GM23338 (cell line): ENCODE measurements around the gene ZNF594.

Source experiments
- CREB1 ChIP-seq: fragments of 250-450 bp; sonication (Bioruptor Pico); IDR thresholded peaks from 2 replicates; pipeline ENCODE4 v1.5.0; 2020; ENCODE audit warnings: low read depth, mild to moderate bottlenecking, moderate library complexity
- EZH2 ChIP-seq: fragments of 200-600 bp; sonication (generic); IDR thresholded peaks from one replicate; pipeline ENCODE4 v1.8.0; 2017; ENCODE audit warnings: antibody characterized with exemption, mild to moderate bottlenecking, low read depth; ENCODE audit not compliant: unreplicated experiment
- EZH2phosphoT487 ChIP-seq: fragments of 200-600 bp; sonication (generic); IDR thresholded peaks from one replicate; pipeline ENCODE4 v1.8.1; 2018; ENCODE audit warnings: antibody characterized with exemption; ENCODE audit not compliant: unreplicated experiment
- JUNB ChIP-seq: IDR thresholded peaks from one replicate; pipeline ENCODE4 v1.6.1; 2016; ENCODE audit warnings: antibody characterized with exemption; ENCODE audit not compliant: unreplicated experiment
- NANOG ChIP-seq: IDR thresholded peaks from 2 replicates; pipeline ENCODE4 v1.6.1; 2016; ENCODE audit warnings: antibody characterized with exemption, borderline replicate concordance
- POLR2AphosphoS5 ChIP-seq: IDR thresholded peaks from 2 replicates; pipeline ENCODE4 v1.6.1; 2016; ENCODE audit warnings: antibody characterized with exemption, low read depth
- STAT1 ChIP-seq: IDR thresholded peaks from one replicate; pipeline ENCODE4 v1.6.1; 2016; ENCODE audit warnings: antibody characterized with exemption; ENCODE audit not compliant: unreplicated experiment
- ZNF114 ChIP-seq: fragments of 250-450 bp; sonication (Bioruptor Pico); IDR thresholded peaks from 2 replicates; pipeline ENCODE4 v1.5.0; 2020; ENCODE audit warnings: mild to moderate bottlenecking, moderate library complexity
- ZNF331 ChIP-seq: fragments of 250-450 bp; sonication (Bioruptor Pico); IDR thresholded peaks from 2 replicates; pipeline ENCODE4 v1.5.0; 2020; ENCODE audit warnings: low read depth, mild to moderate bottlenecking, moderate library complexity
- TF ChIP-seq, protein P1 (sequence below), 2 experiments: fragments of 200-600 bp in 1 of 2; sonication (generic) in 1 of 2; conservative IDR thresholded peaks; 2 replicates each; pipeline versions ENCODE4 v1.5.1 to v1.6.1; 2016 to 2017; ENCODE audit warnings: antibody characterized with exemption in 2 of 2, low read depth in 2 of 2, mild to moderate bottlenecking in 2 of 2, moderate library complexity in 1 of 2
- TF ChIP-seq, protein P2 (sequence below): IDR thresholded peaks from one replicate; pipeline ENCODE4 v1.6.1; 2018; ENCODE audit warnings: antibody characterized with exemption; ENCODE audit not compliant: unreplicated experiment
- TF ChIP-seq, protein P3 (sequence below): IDR thresholded peaks from 2 replicates; pipeline ENCODE4 v1.6.1; 2016; ENCODE audit warnings: antibody characterized with exemption
- TF ChIP-seq, protein P4 (sequence below): fragments of 250-450 bp; sonication (Bioruptor Pico); IDR thresholded peaks from 2 replicates; pipeline ENCODE4 v1.5.0; 2020; ENCODE audit warnings: mild to moderate bottlenecking, moderate library complexity

DNA sequence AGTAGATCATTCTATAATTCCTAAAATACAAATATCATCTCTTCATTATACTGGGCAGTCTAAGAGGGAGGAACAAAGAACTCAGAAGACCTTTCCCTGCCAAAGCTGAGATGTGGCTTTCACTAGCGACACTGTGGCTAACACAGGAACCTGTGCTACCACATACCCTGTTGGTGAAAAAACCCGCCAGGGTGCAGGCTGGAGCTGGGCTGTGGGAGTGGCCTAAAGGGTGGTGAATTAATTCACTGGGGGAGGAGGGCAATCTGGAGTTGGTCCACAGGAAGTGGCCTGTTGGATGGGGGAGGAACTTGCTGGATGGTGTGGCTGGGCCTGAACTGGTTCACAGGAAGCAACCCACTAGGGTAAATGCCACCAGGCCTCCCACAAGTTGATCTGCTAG, 7.4 kb downstream of the ZNF594 start:
- TF ChIP-seq, protein P1, sequence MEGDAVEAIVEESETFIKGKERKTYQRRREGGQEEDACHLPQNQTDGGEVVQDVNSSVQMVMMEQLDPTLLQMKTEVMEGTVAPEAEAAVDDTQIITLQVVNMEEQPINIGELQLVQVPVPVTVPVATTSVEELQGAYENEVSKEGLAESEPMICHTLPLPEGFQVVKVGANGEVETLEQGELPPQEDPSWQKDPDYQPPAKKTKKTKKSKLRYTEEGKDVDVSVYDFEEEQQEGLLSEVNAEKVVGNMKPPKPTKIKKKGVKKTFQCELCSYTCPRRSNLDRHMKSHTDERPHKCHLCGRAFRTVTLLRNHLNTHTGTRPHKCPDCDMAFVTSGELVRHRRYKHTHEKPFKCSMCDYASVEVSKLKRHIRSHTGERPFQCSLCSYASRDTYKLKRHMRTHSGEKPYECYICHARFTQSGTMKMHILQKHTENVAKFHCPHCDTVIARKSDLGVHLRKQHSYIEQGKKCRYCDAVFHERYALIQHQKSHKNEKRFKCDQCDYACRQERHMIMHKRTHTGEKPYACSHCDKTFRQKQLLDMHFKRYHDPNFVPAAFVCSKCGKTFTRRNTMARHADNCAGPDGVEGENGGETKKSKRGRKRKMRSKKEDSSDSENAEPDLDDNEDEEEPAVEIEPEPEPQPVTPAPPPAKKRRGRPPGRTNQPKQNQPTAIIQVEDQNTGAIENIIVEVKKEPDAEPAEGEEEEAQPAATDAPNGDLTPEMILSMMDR (conservative IDR thresholded peaks at IDR 0.05; ENCODE audit: low read depth in 2 of 2): no peak
- TF ChIP-seq EZH2: no peak
- no peak for TF ChIP-seq EZH2phosphoT487
- TF ChIP-seq JUNB: no peak
- TF ChIP-seq CREB1 (CRISPR knock-in tag): no peak
- no peak for TF ChIP-seq POLR2AphosphoS5
- no peak for TF ChIP-seq NANOG
- TF ChIP-seq, protein P2, sequence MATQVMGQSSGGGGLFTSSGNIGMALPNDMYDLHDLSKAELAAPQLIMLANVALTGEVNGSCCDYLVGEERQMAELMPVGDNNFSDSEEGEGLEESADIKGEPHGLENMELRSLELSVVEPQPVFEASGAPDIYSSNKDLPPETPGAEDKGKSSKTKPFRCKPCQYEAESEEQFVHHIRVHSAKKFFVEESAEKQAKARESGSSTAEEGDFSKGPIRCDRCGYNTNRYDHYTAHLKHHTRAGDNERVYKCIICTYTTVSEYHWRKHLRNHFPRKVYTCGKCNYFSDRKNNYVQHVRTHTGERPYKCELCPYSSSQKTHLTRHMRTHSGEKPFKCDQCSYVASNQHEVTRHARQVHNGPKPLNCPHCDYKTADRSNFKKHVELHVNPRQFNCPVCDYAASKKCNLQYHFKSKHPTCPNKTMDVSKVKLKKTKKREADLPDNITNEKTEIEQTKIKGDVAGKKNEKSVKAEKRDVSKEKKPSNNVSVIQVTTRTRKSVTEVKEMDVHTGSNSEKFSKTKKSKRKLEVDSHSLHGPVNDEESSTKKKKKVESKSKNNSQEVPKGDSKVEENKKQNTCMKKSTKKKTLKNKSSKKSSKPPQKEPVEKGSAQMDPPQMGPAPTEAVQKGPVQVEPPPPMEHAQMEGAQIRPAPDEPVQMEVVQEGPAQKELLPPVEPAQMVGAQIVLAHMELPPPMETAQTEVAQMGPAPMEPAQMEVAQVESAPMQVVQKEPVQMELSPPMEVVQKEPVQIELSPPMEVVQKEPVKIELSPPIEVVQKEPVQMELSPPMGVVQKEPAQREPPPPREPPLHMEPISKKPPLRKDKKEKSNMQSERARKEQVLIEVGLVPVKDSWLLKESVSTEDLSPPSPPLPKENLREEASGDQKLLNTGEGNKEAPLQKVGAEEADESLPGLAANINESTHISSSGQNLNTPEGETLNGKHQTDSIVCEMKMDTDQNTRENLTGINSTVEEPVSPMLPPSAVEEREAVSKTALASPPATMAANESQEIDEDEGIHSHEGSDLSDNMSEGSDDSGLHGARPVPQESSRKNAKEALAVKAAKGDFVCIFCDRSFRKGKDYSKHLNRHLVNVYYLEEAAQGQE: no peak
- TF ChIP-seq, protein P3, sequence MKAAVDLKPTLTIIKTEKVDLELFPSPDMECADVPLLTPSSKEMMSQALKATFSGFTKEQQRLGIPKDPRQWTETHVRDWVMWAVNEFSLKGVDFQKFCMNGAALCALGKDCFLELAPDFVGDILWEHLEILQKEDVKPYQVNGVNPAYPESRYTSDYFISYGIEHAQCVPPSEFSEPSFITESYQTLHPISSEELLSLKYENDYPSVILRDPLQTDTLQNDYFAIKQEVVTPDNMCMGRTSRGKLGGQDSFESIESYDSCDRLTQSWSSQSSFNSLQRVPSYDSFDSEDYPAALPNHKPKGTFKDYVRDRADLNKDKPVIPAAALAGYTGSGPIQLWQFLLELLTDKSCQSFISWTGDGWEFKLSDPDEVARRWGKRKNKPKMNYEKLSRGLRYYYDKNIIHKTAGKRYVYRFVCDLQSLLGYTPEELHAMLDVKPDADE: no peak
- TF ChIP-seq ZNF331 (CRISPR knock-in tag): no peak
- no peak for TF ChIP-seq ZNF114 (CRISPR knock-in tag)
- TF ChIP-seq STAT1: no peak
- TF ChIP-seq, protein P4, sequence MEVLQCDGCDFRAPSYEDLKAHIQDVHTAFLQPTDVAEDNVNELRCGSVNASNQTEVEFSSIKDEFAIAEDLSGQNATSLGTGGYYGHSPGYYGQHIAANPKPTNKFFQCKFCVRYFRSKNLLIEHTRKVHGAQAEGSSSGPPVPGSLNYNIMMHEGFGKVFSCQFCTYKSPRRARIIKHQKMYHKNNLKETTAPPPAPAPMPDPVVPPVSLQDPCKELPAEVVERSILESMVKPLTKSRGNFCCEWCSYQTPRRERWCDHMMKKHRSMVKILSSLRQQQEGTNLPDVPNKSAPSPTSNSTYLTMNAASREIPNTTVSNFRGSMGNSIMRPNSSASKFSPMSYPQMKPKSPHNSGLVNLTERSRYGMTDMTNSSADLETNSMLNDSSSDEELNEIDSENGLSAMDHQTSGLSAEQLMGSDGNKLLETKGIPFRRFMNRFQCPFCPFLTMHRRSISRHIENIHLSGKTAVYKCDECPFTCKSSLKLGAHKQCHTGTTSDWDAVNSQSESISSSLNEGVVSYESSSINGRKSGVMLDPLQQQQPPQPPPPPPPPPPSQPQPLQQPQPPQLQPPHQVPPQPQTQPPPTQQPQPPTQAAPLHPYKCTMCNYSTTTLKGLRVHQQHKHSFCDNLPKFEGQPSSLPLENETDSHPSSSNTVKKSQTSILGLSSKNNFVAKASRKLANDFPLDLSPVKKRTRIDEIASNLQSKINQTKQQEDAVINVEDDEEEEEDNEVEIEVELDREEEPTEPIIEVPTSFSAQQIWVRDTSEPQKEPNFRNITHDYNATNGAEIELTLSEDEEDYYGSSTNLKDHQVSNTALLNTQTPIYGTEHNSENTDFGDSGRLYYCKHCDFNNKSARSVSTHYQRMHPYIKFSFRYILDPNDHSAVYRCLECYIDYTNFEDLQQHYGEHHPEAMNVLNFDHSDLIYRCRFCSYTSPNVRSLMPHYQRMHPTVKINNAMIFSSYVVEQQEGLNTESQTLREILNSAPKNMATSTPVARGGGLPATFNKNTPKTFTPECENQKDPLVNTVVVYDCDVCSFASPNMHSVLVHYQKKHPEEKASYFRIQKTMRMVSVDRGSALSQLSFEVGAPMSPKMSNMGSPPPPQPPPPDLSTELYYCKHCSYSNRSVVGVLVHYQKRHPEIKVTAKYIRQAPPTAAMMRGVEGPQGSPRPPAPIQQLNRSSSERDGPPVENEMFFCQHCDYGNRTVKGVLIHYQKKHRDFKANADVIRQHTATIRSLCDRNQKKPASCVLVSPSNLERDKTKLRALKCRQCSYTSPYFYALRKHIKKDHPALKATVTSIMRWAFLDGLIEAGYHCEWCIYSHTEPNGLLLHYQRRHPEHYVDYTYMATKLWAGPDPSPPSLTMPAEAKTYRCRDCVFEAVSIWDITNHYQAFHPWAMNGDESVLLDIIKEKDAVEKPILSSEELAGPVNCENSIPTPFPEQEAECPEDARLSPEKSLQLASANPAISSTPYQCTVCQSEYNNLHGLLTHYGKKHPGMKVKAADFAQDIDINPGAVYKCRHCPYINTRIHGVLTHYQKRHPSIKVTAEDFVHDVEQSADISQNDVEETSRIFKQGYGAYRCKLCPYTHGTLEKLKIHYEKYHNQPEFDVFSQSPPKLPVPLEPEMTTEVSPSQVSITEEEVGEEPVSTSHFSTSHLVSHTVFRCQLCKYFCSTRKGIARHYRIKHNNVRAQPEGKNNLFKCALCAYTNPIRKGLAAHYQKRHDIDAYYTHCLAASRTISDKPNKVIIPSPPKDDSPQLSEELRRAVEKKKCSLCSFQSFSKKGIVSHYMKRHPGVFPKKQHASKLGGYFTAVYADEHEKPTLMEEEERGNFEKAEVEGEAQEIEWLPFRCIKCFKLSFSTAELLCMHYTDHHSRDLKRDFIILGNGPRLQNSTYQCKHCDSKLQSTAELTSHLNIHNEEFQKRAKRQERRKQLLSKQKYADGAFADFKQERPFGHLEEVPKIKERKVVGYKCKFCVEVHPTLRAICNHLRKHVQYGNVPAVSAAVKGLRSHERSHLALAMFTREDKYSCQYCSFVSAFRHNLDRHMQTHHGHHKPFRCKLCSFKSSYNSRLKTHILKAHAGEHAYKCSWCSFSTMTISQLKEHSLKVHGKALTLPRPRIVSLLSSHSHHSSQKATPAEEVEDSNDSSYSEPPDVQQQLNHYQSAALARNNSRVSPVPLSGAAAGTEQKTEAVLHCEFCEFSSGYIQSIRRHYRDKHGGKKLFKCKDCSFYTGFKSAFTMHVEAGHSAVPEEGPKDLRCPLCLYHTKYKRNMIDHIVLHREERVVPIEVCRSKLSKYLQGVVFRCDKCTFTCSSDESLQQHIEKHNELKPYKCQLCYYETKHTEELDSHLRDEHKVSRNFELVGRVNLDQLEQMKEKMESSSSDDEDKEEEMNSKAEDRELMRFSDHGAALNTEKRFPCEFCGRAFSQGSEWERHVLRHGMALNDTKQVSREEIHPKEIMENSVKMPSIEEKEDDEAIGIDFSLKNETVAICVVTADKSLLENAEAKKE (CRISPR knock-in tag): no peak
